Neural crest cell (in vitro differentiated cells): ENCODE measurements around the gene MNS1. TPM values are rescaled to one million over a fixed set of nuclear protein-coding genes. Genes with fewer than 3 reads are reported as not detected.

ENCODE experiments used
- DNase-seq: peaks from one replicate; pipeline ENCODE4 v3.0.0; 2021; ENCODE audit warnings: low read depth, mixed read lengths, low spot score
- H3K27ac Mint-ChIP-seq: one replicate; pipeline ENCODE4 v1.8.0; 2021; ENCODE audit warnings: mild to moderate bottlenecking, mixed read lengths; ENCODE audit not compliant: unreplicated experiment
- H3K27me3 Mint-ChIP-seq: 2 replicates; pipeline ENCODE4 v1.8.0; 2021; ENCODE audit warnings: low read depth, mild to moderate bottlenecking, mixed read lengths
- H3K36me3 Mint-ChIP-seq: 2 replicates; pipeline ENCODE4 v1.8.0; 2021; ENCODE audit warnings: low read depth, mild to moderate bottlenecking, mixed read lengths
- H3K4me1 Mint-ChIP-seq: 2 replicates; pipeline ENCODE4 v1.8.0; 2021; ENCODE audit warnings: mixed read lengths
- H3K4me3 Mint-ChIP-seq: one replicate; pipeline ENCODE4 v1.8.0; 2021; ENCODE audit warnings: mild to moderate bottlenecking, mixed read lengths
- H3K9me3 Mint-ChIP-seq: 2 replicates; pipeline ENCODE4 v1.8.0; 2021; ENCODE audit warnings: mixed read lengths
- CTCF ChIP-seq: fragments of 200-600 bp; sonication (generic); conservative IDR thresholded peaks from 2 replicates; pipeline ENCODE4 v1.5.0; 2021; ENCODE audit warnings: antibody characterized with exemption, mild to moderate bottlenecking
- total RNA-seq: library from RNA; stranded (reverse); gene quantifications from 2 replicates; pipeline ENCODE4 v1.2.1, GENCODE V29; 2021

Gene MNS1
- total RNA-seq, 1 donor from 2014 or later = 7.9 TPM

- peaks cover 14% of the 10 kb centered on the region for H3K27me3 Mint-ChIP-seq
- no peak for TF ChIP-seq CTCF
Observed at GRCh38 chr15:56473017-56473416, 8.1 kb upstream of the MNS1 start.

GRCh38 chr15:56472278-56472677 is 7.3 kb upstream of the MNS1 start:
- no peaks in the 10 kb centered on the region for H3K36me3 Mint-ChIP-seq
- no peaks in the 10 kb centered on the region for H3K9me3 Mint-ChIP-seq
- peaks cover 14% of the 10 kb centered on the region for H3K27me3 Mint-ChIP-seq
- TF ChIP-seq CTCF = no peak
- peaks cover 4% of the 10 kb centered on the region for H3K4me1 Mint-ChIP-seq
- H3K4me3 Mint-ChIP-seq = no peak overlapping the region
- H3K27ac Mint-ChIP-seq = no peak overlapping the region
- no peak for DNase-seq

More at GRCh38 chr15:56473017-56473416, 8.1 kb upstream of the MNS1 start:
- Mint-ChIP-seq H3K27ac (no peak overlapping the region), H3K9me3 (no peaks in the 10 kb centered on the region), H3K4me1 (peaks cover 4% of the 10 kb centered on the region), H3K4me3 (no peak overlapping the region), H3K36me3 (no peaks in the 10 kb centered on the region)
- no peak for DNase-seq

- TF ChIP-seq CTCF = no peak
- Mint-ChIP-seq H3K9me3 (no peaks in the 10 kb centered on the region), H3K4me1 (peaks cover 4% of the 10 kb centered on the region), H3K36me3 (no peaks in the 10 kb centered on the region), H3K4me3 (no peak overlapping the region), H3K27me3 (peaks cover 14% of the 10 kb centered on the region), H3K27ac (no peak overlapping the region)
- DNase-seq = no peak
Observed at GRCh38 chr15:56471440-56472069, 6.6 kb upstream of the MNS1 start.

GRCh38 chr15:56469483-56469882 is 4.5 kb upstream of the MNS1 start:
- H3K4me3 Mint-ChIP-seq = no peak overlapping the region
- no peaks in the 10 kb centered on the region for H3K36me3 Mint-ChIP-seq
- H3K4me1 Mint-ChIP-seq = peaks cover 11% of the 10 kb centered on the region
- peaks cover 14% of the 10 kb centered on the region for H3K27me3 Mint-ChIP-seq
- H3K27ac Mint-ChIP-seq = no peak overlapping the region
- H3K9me3 Mint-ChIP-seq = peaks cover 2% of the 10 kb centered on the region
- no peak for TF ChIP-seq CTCF
- no peak for DNase-seq

GRCh38 chr15:56468401-56468800 is 3.5 kb upstream of the MNS1 start:
- TF ChIP-seq CTCF = no peak
- Mint-ChIP-seq H3K27me3 (peaks cover 14% of the 10 kb centered on the region), H3K9me3 (peaks cover 2% of the 10 kb centered on the region), H3K36me3 (no peaks in the 10 kb centered on the region), H3K4me1 (peaks cover 15% of the 10 kb centered on the region), H3K4me3 (no peak overlapping the region), H3K27ac (no peak overlapping the region)
- no peak for DNase-seq
